HG02840 (cell line): ENCODE measurements around the gene PHAF1.

Experiments used
- ATAC-seq: cut with Tn5 transposase; IDR thresholded peaks from one replicate; pipeline ENCODE4 v1.9.1; 2021; ENCODE audit warnings: mild to moderate bottlenecking, moderate library complexity, moderate number of reproducible peaks; ENCODE audit not compliant: unreplicated experiment, low FRiP score

The PHAF1 gene

GRCh38 chr16:67174706-67175231 lies 65.0 kb downstream of the PHAF1 start:
- ATAC-seq: no peak

- ATAC-seq: no peak
These were observed 66.9 kb downstream of the PHAF1 start for GRCh38 chr16:67176662-67177061.

GRCh38 chr16:67177743-67178699 lies 68.3 kb downstream of the PHAF1 start:
- no peak for ATAC-seq

- no peak for ATAC-seq
These were observed 69.8 kb downstream of the PHAF1 start for GRCh38 chr16:67179421-67180080.

- ATAC-seq: no peak
These were observed 70.4 kb downstream of the PHAF1 start for GRCh38 chr16:67180166-67180565.

- ATAC-seq: no peak
These were observed 71.6 kb downstream of the PHAF1 start for GRCh38 chr16:67181346-67181745.

GRCh38 chr16:67182288-67182687 lies 72.5 kb downstream of the PHAF1 start:
- ATAC-seq: no peak

GRCh38 chr16:67183284-67183626 lies 73.5 kb downstream of the PHAF1 start:
- peak; percentile 3 for ATAC-seq

GRCh38 chr16:67183627-67184452 lies 74.1 kb downstream of the PHAF1 start, which contains the start of gene MATCAP1:
TSS of gene MATCAP1 (minus strand) at chr16:67183963. CDS start at chr16:67180610, 3,353 bp downstream.
- ATAC-seq: peak; percentile 92

- ATAC-seq: peak; percentile 3
These were observed 74.8 kb downstream of the PHAF1 start for GRCh38 chr16:67184453-67184994.

- no peak for ATAC-seq
These were observed 75.4 kb downstream of the PHAF1 start for GRCh38 chr16:67184995-67185650.

- no peak for ATAC-seq
These were observed 76.0 kb downstream of the PHAF1 start for GRCh38 chr16:67185651-67186134.

GRCh38 chr16:67186550-67186950 lies 76.8 kb downstream of the PHAF1 start:
- no peak for ATAC-seq

- ATAC-seq: no peak
These were observed 77.6 kb downstream of the PHAF1 start for GRCh38 chr16:67187175-67187890.

GRCh38 chr16:67188323-67188722 lies 78.6 kb downstream of the PHAF1 start:
- ATAC-seq: no peak

GRCh38 chr16:67188798-67189197 lies 79.1 kb downstream of the PHAF1 start:
- ATAC-seq: no peak

- no peak for ATAC-seq
These were observed 80.3 kb downstream of the PHAF1 start, which contains the start of gene EXOC3L1 for GRCh38 chr16:67190041-67190440. TSS of gene EXOC3L1 (minus strand) at chr16:67190136. CDS start at chr16:67189676, 460 bp downstream.

- ATAC-seq: no peak
These were observed 81.0 kb downstream of the PHAF1 start for GRCh38 chr16:67190448-67191399.
